Measurements from ENCODE around the gene ZNF814. TPM values are rescaled to one million over a fixed set of nuclear protein-coding genes. Genes with fewer than 3 reads are reported as not detected.
"Not testable (repeated sequence)": the region's sequence is repeated elsewhere in the genome, so short reads cannot be mapped to it uniquely, and the experiment has no call there.

ZNF814 gene
- total and polyA plus RNA-seq, 7 experiments from 2014 or later: 12.7 to 56.9 (median 31.4) TPM

DNA sequence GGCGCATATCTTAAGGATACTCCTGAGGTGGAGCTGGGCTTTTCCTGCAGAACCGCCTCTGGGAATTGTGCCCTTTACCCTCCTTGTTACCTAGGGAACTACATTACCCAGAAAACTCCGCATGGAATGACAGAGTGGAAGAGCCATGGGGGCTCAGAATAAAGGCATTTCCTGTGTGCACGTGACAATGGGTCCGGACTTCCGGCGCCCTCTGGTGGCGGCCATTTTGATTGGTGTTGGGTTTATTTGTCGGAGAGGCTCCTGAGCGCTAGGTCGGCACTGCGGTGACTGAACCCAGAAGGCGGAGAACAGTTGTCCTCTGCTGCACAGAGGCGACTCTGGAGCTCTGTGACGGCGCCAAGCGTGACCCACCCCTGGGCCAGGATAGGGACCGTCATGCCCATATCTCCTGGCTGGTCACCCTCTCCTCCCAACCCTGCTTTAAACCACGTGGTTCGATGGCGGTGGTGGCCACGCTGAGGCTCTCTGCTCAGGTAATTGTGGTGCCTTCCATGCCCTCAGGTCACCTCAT, 58.7 kb downstream of the ZNF814 start, which contains the start of gene ZNF587B:
Gene ZNF587B, plus strand, starts transcription at position 229 of the 532 bp plus-strand sequence. Its CDS starts 230 bp downstream, at position 459.
- no peaks in the 10 kb centered on the region for H3K27me3 Mint-ChIP-seq
- ATAC-seq (peak; percentile 66), DNase-seq (peak in 4 of 9 donors; percentile 14 to 21 (median 17))
- H3K27ac ChIP-seq (ENCODE audit: low read depth, low read length): no peak within 1 kb of the TSS
- no peaks in the 10 kb centered on the region for H3K4me1 ChIP-seq (ENCODE audit: control insufficient read depth in 2 of 2, insufficient read depth in 2 of 2, low read length in 2 of 2)
- POLR2A ChIA-PET: interaction anchor here (0.7 kb wide), 1 partner anchor 527 kb away, joined by 3 read pairs; no protein-coding TSS in a partner anchor
- no peaks in the 10 kb centered on the region for H3K9me3 ChIP-seq (ENCODE audit: control insufficient read depth in 2 of 3, low read length in 3 of 3)
- peaks cover 6 to 42% (median 38%) of the 10 kb centered on the region in 5 donors for H3K36me3 Mint-ChIP-seq
- peak within 1 kb of the TSS in 5 of 9 donors; percentile 18 to 57 (median 29) for H3K27ac Mint-ChIP-seq
- H3K27me3 ChIP-seq (ENCODE audit: control insufficient read depth in 2 of 2, insufficient read depth in 2 of 2, low read length in 2 of 2): no peaks in the 10 kb centered on the region
- H3K36me3 ChIP-seq (ENCODE audit: control insufficient read depth in 2 of 3, insufficient read depth in 3 of 3, low read length in 3 of 3): no peaks in the 10 kb centered on the region
- H3K4me1 Mint-ChIP-seq: peaks cover 8 to 41% (median 23%) of the 10 kb centered on the region in 7 donors
- no peak within 1 kb of the TSS for H3K4me3 ChIP-seq (ENCODE audit: low read length)
- CTCF ChIA-PET: no interaction called here
- H3K4me3 Mint-ChIP-seq: peak within 1 kb of the TSS in 2 of 10 donors; percentile 9 to 36
- intact Hi-C loops (cut with micrococcal nuclease): no loop called here
- peaks cover 0 to 7% (median 0%) of the 10 kb centered on the region in 11 donors for H3K9me3 Mint-ChIP-seq

DNA sequence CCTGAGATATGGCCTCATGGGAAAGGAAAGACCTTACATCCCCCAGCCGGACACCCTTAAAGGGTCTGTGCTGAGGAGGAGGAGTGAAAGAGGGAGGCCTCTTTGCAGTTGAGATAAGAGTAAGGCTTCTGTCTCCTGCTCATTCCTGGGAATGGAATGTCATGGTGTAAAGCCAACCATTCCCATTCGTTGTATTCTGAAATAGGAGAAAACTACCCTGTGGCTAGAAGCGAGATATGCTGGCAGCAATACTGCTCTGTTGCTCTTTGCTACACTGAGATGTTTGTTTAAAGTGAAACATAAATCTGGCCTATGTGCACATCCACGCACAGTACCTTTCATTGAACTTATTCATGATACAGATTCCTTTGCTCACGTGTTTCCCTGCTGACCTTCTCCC, 59.5 kb downstream of the ZNF814 start:
- Histone ChIP-seq H3K4me1 (ENCODE audit: control insufficient read depth in 2 of 2, insufficient read depth in 2 of 2, low read length in 2 of 2) (no peaks in the 10 kb centered on the region), H3K27me3 (ENCODE audit: control insufficient read depth in 2 of 2, insufficient read depth in 2 of 2, low read length in 2 of 2) (no peaks in the 10 kb centered on the region), H3K9me3 (ENCODE audit: control insufficient read depth in 2 of 3, low read length in 3 of 3) (no peaks in the 10 kb centered on the region), H3K4me3 (ENCODE audit: low read length) (no peak overlapping the region), H3K36me3 (ENCODE audit: control insufficient read depth in 2 of 3, insufficient read depth in 3 of 3, low read length in 3 of 3) (no peaks in the 10 kb centered on the region), H3K27ac (ENCODE audit: low read depth, low read length) (no peak overlapping the region)
- peaks cover 11 to 46% (median 26%) of the 10 kb centered on the region in 7 donors for H3K4me1 Mint-ChIP-seq
- CTCF ChIA-PET: no interaction called here
- intact Hi-C loops (cut with micrococcal nuclease): no loop called here
- ATAC-seq (no peak), DNase-seq (no peak)
- peaks cover 0 to 7% (median 0%) of the 10 kb centered on the region in 11 donors for H3K9me3 Mint-ChIP-seq
- no peaks in the 10 kb centered on the region for H3K27me3 Mint-ChIP-seq
- H3K36me3 Mint-ChIP-seq: peaks cover 6 to 47% (median 42%) of the 10 kb centered on the region in 5 donors
- POLR2A ChIA-PET: no interaction called here
- H3K27ac Mint-ChIP-seq: peak overlapping the region in 2 of 9 donors; percentile 28 to 57
- H3K4me3 Mint-ChIP-seq: no peak overlapping the region

DNA sequence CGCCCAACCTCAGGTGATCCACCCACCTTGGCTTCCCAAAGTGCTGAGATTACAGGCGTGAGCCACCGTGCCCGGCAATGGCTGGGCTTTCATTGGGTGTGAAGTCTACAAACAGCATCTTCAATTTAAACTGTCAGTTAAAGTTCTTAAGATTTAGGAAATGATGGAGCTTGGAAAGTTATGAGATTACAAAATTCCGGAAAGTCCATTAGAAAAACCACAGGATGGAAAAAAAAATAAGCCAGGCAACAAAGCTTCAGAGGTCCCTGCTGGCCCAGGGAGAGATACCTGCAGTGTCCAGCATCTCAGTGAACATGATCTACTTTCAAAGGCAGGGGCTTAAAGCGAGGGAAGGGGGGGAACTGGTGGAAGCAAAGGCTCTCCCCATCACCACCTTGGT, 63.3 kb downstream of the ZNF814 start:
- intact Hi-C loops (cut with micrococcal nuclease): no loop called here
- no peaks in the 10 kb centered on the region for H3K27me3 Mint-ChIP-seq
- ChIA-PET CTCF (no interaction called here), POLR2A (no interaction called here)
- H3K4me1 Mint-ChIP-seq: peaks cover 34 to 67% (median 54%) of the 10 kb centered on the region in 7 donors
- Histone ChIP-seq H3K9me3 (ENCODE audit: control insufficient read depth in 2 of 3, low read length in 3 of 3) (no peaks in the 10 kb centered on the region), H3K27me3 (ENCODE audit: control insufficient read depth in 2 of 2, insufficient read depth in 2 of 2, low read length in 2 of 2) (no peaks in the 10 kb centered on the region), H3K36me3 (ENCODE audit: control insufficient read depth in 2 of 3, insufficient read depth in 3 of 3, low read length in 3 of 3) (peaks cover 0 to 3% (median 0%) of the 10 kb centered on the region in 3 experiments), H3K27ac (ENCODE audit: low read depth, low read length) (no peak overlapping the region), H3K4me1 (ENCODE audit: control insufficient read depth in 2 of 2, insufficient read depth in 2 of 2, low read length in 2 of 2) (peaks cover 0 to 7% of the 10 kb centered on the region in 2 donors), H3K4me3 (ENCODE audit: low read length) (no peak overlapping the region)
- H3K4me3 Mint-ChIP-seq: no peak overlapping the region
- DNase-seq (no peak), ATAC-seq (no peak)
- H3K36me3 Mint-ChIP-seq: peaks cover 18 to 63% (median 59%) of the 10 kb centered on the region in 5 donors
- H3K27ac Mint-ChIP-seq: no peak overlapping the region
- peaks cover 0 to 7% (median 0%) of the 10 kb centered on the region in 11 donors for H3K9me3 Mint-ChIP-seq

DNA sequence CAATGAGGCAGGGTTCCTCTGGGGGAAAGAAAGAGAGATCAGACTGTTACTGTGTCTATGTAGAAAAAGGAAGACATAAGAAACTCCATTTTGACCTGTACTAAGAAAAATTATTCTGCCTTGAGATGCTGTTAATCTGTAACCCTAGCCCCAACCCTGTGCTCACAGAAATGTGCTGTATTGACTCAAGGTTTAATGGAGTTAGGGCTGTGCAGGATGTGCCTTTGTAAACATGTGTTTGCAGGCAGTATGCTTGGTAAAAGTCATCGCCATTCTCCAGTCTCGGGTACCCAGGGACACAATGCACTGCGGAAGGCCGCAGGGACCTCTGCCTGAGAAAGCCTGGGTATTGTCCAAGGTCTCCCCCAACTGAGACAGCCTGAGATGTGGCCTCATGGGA, 65.2 kb downstream of the ZNF814 start:
- H3K36me3 ChIP-seq (ENCODE audit: control insufficient read depth in 2 of 3, insufficient read depth in 3 of 3, low read length in 3 of 3); H3K4me3 Mint-ChIP-seq; H3K27ac ChIP-seq (ENCODE audit: low read depth, low read length); H3K4me1 ChIP-seq (ENCODE audit: control insufficient read depth in 2 of 2, insufficient read depth in 2 of 2, low read length in 2 of 2); H3K9me3 ChIP-seq (ENCODE audit: control insufficient read depth in 2 of 3, low read length in 3 of 3); H3K9me3 Mint-ChIP-seq; DNase-seq; intact Hi-C loops (cut with micrococcal nuclease); H3K27me3 Mint-ChIP-seq; H3K27me3 ChIP-seq (ENCODE audit: control insufficient read depth in 2 of 2, insufficient read depth in 2 of 2, low read length in 2 of 2); CTCF ChIA-PET; H3K4me3 ChIP-seq (ENCODE audit: low read length); POLR2A ChIA-PET; ATAC-seq: not testable (repeated sequence)
- Mint-ChIP-seq H3K36me3 (peaks cover 20 to 50% (median 45%) of the 10 kb centered on the region in 5 donors), H3K27ac (peak overlapping the region in 7 of 9 donors; percentile 10 to 72 (median 41)), H3K4me1 (peaks cover 37 to 66% (median 55%) of the 10 kb centered on the region in 7 donors)

DNA sequence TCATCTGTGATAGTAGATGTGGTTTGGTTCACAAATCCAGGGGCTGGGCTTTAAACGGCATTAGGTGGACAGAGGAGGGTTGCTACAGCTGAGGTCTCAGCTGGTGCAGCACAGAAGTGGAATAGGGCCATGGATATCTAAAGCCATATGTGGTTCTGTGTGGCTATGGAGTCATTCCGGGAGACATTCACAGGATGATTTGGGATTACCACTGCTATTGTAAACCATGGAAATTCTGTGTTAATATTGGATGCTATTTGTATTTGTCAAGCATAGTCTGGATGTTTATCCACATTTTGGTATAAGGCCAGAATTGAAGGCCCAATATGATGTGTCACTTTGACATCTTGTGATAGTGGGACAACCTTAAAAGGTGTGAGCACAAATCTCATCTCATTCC, 65.7 kb downstream of the ZNF814 start:
- peaks cover 20 to 50% (median 44%) of the 10 kb centered on the region in 5 donors for H3K36me3 Mint-ChIP-seq
- H3K9me3 ChIP-seq (ENCODE audit: control insufficient read depth in 2 of 3, low read length in 3 of 3); H3K9me3 Mint-ChIP-seq; H3K4me1 ChIP-seq (ENCODE audit: control insufficient read depth in 2 of 2, insufficient read depth in 2 of 2, low read length in 2 of 2); H3K27me3 Mint-ChIP-seq; H3K4me3 ChIP-seq (ENCODE audit: low read length); ATAC-seq; H3K36me3 ChIP-seq (ENCODE audit: control insufficient read depth in 2 of 3, insufficient read depth in 3 of 3, low read length in 3 of 3); POLR2A ChIA-PET; H3K27me3 ChIP-seq (ENCODE audit: control insufficient read depth in 2 of 2, insufficient read depth in 2 of 2, low read length in 2 of 2); H3K27ac ChIP-seq (ENCODE audit: low read depth, low read length); DNase-seq; CTCF ChIA-PET; intact Hi-C loops (cut with micrococcal nuclease): not testable (repeated sequence)
- peak overlapping the region in 5 of 9 donors; percentile 26 to 72 (median 57) for H3K27ac Mint-ChIP-seq
- peak overlapping the region in 3 of 10 donors; percentile 15 to 23 (median 18) for H3K4me3 Mint-ChIP-seq
- H3K4me1 Mint-ChIP-seq: peaks cover 37 to 70% (median 59%) of the 10 kb centered on the region in 7 donors

DNA sequence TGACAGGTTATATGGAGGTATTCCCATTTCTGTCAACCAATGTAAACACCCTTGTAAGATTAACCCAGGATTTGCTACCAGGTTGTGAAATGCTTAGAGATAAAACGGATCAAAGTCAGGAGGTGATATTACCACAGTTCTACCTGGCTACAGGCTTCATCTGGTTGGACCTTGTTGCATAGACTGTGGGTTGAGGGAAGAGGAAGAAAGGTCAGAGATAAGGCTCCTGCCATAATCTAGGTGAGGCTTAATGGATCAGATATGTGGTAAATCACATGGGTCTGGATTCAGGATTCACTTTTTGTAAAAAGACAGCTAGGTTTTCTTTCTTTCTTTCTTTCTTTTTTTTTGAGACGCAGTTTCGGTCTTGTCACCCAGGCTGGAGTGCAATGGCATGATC, 67.3 kb downstream of the ZNF814 start:
- Mint-ChIP-seq H3K27ac (peak overlapping the region in 2 of 9 donors; percentile 91 to 95), H3K4me1 (peaks cover 35 to 63% (median 57%) of the 10 kb centered on the region in 7 donors), H3K4me3 (peak overlapping the region in 4 of 10 donors; percentile 95 to 99 (median 98)), H3K36me3 (peaks cover 14 to 41% (median 36%) of the 10 kb centered on the region in 5 donors)
- intact Hi-C loops (cut with micrococcal nuclease); H3K36me3 ChIP-seq (ENCODE audit: control insufficient read depth in 2 of 3, insufficient read depth in 3 of 3, low read length in 3 of 3); ATAC-seq; H3K27ac ChIP-seq (ENCODE audit: low read depth, low read length); H3K9me3 Mint-ChIP-seq; H3K4me1 ChIP-seq (ENCODE audit: control insufficient read depth in 2 of 2, insufficient read depth in 2 of 2, low read length in 2 of 2); H3K4me3 ChIP-seq (ENCODE audit: low read length); H3K27me3 ChIP-seq (ENCODE audit: control insufficient read depth in 2 of 2, insufficient read depth in 2 of 2, low read length in 2 of 2); CTCF ChIA-PET; H3K27me3 Mint-ChIP-seq; H3K9me3 ChIP-seq (ENCODE audit: control insufficient read depth in 2 of 3, low read length in 3 of 3); DNase-seq: not testable (repeated sequence)
- POLR2A ChIA-PET: interaction anchor here (0.6 kb wide), 1 partner anchor 488 kb away, joined by 3 read pairs; no protein-coding TSS in a partner anchor

DNA sequence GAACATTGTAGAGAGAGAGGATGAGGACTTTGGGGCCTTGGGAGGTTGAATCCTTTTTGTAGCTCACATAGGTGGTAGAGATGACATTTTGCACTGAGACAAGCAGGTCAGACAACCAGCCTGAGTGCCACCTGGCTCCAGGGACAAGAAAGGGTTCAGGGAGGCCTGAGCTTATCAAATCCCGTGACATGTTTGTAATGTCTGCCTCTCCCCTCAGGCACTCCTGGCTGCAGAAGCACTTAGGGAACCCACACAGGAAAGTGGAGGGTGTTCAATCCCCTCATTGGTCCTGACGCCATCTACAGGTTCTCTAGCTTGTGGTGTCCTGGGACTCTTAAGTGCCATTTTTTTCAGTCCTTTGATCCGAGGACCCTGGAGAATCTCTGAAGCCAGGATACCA, 67.7 kb downstream of the ZNF814 start:
- H3K9me3 Mint-ChIP-seq; CTCF ChIA-PET; H3K9me3 ChIP-seq (ENCODE audit: control insufficient read depth in 2 of 3, low read length in 3 of 3); intact Hi-C loops (cut with micrococcal nuclease); H3K4me3 ChIP-seq (ENCODE audit: low read length); H3K27me3 ChIP-seq (ENCODE audit: control insufficient read depth in 2 of 2, insufficient read depth in 2 of 2, low read length in 2 of 2); H3K27me3 Mint-ChIP-seq; DNase-seq; H3K36me3 ChIP-seq (ENCODE audit: control insufficient read depth in 2 of 3, insufficient read depth in 3 of 3, low read length in 3 of 3); ATAC-seq; H3K4me1 ChIP-seq (ENCODE audit: control insufficient read depth in 2 of 2, insufficient read depth in 2 of 2, low read length in 2 of 2): not testable (repeated sequence)
- Mint-ChIP-seq H3K27ac (peak overlapping the region; percentile 28 to 99 (median 95)), H3K36me3 (peaks cover 14 to 37% (median 33%) of the 10 kb centered on the region in 5 donors), H3K4me3 (peak overlapping the region in 9 of 10 donors; percentile 95 to 99 (median 98)), H3K4me1 (peaks cover 35 to 65% (median 59%) of the 10 kb centered on the region in 7 donors)
- H3K27ac ChIP-seq (ENCODE audit: low read depth, low read length): peak overlapping the region; percentile 92
- POLR2A ChIA-PET: interaction anchor here (0.6 kb wide), 1 partner anchor 488 kb away, joined by 3 read pairs; no protein-coding TSS in a partner anchor
